OCI-LY1 (cell line): Measurements from ENCODE around the gene LAMC1.

ENCODE experiments used
- H2AFZ ChIP-seq: fragments of 200-600 bp; sonication (generic), shearing (Covaris generic); 2 replicates; pipeline ENCODE4 v1.6.0; 2014; ENCODE audit warnings: antibody characterized with exemption, mild to moderate bottlenecking, low read length
- H3F3A ChIP-seq: fragments of 200-600 bp; sonication (generic), shearing (Covaris generic); 2 replicates; pipeline ENCODE4 v1.6.0; 2014; ENCODE audit warnings: mild to moderate bottlenecking, antibody characterized with exemption, low read length, moderate library complexity; ENCODE audit not compliant: insufficient read depth
- H3K27ac ChIP-seq: fragments of 200-600 bp; sonication (generic); 2 replicates; pipeline ENCODE4 v1.5.1; 2014; ENCODE audit warnings: low read length, mixed run types, mild to moderate bottlenecking, low read depth; ENCODE audit not compliant: poor library complexity, severe bottlenecking
- H3K27me3 ChIP-seq: fragments of 200-600 bp; sonication (generic); 2 replicates; pipeline ENCODE4 v1.6.0; 2014; ENCODE audit warnings: antibody characterized with exemption, mild to moderate bottlenecking, low read length, moderate library complexity; ENCODE audit not compliant: insufficient read depth
- H3K36me3 ChIP-seq: fragments of 200-600 bp; sonication (generic); 2 replicates; pipeline ENCODE4 v1.6.1; 2014; ENCODE audit warnings: mild to moderate bottlenecking, antibody characterized with exemption, low read length, moderate library complexity, mixed read lengths; ENCODE audit not compliant: insufficient read depth
- H3K4me1 ChIP-seq: fragments of 200-600 bp; sonication (generic); 2 replicates; pipeline ENCODE4 v1.5.1; 2014; ENCODE audit warnings: mild to moderate bottlenecking, low read length, moderate library complexity; ENCODE audit not compliant: insufficient read depth, severe bottlenecking
- H3K4me2 ChIP-seq: fragments of 200-600 bp; sonication (generic), shearing (Covaris generic); 2 replicates; pipeline ENCODE4 v1.6.1; 2014; ENCODE audit warnings: low read length
- H3K4me3 ChIP-seq: fragments of 200-600 bp; sonication (generic); 2 replicates; pipeline ENCODE4 v1.5.1; 2014; ENCODE audit warnings: low read length, low read depth, mild to moderate bottlenecking, mixed read lengths; ENCODE audit not compliant: poor library complexity, severe bottlenecking
- H3K79me2 ChIP-seq: fragments of 200-600 bp; shearing (Covaris generic); 2 replicates; pipeline ENCODE4 v1.6.1; 2016; ENCODE audit warnings: mixed run types, low read length, mixed read lengths; ENCODE audit not compliant: insufficient read depth
- H3K9ac ChIP-seq: fragments of 200-600 bp; sonication (generic), shearing (Covaris generic); 2 replicates; pipeline ENCODE4 v1.6.1; 2014; ENCODE audit warnings: mild to moderate bottlenecking, low read length, mixed read lengths
- H3K9me2 ChIP-seq: fragments of 200-600 bp; sonication (generic), shearing (Covaris generic); 2 replicates; pipeline ENCODE4 v1.6.1; 2014; ENCODE audit warnings: low read depth, mild to moderate bottlenecking, low read length, mixed read lengths
- H3K9me3 ChIP-seq: fragments of 200-600 bp; shearing (Covaris generic); 2 replicates; pipeline ENCODE4 v1.6.1; 2014; ENCODE audit warnings: low read length, mixed read lengths
- H4K20me1 ChIP-seq: fragments of 200-600 bp; sonication (generic), shearing (Covaris generic); 2 replicates; pipeline ENCODE4 v1.6.0; 2016; ENCODE audit warnings: mild to moderate bottlenecking, low read length; ENCODE audit not compliant: insufficient read depth
- EZH2 ChIP-seq: fragments of 200-600 bp; sonication (generic), shearing (Covaris generic); IDR thresholded peaks from 2 replicates; pipeline ENCODE4 v1.8.0; 2017; ENCODE audit warnings: borderline replicate concordance, mixed run types, mild to moderate bottlenecking, antibody characterized with exemption, low read length, moderate library complexity, mixed read lengths
- TF ChIP-seq, protein P1 (sequence below): fragments of 200-600 bp; sonication (generic), shearing (Covaris generic); IDR thresholded peaks from 2 replicates; pipeline ENCODE4 v1.5.1; 2017; ENCODE audit warnings: mild to moderate bottlenecking, antibody characterized with exemption, low read length, moderate library complexity, mixed read lengths

The LAMC1 gene

DNA sequence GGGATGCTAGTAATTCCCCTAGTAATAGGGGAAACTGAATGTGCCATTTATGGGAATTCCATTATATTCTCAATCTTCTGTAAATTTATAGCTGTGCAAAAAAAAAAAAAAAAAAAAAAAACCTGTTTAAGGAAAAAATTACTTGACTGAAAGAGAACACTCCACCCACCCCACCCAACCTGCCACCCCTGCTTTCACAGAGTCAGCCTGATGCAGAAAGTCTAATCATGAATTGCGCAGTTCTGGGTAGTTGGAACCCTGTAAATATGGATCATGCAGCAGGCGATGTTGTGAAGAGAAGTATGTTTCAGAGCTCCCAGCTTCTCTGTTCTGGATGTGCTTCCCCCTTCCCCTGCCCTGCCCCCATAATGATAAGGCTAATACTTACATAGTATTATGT lies 143.2 kb downstream of the LAMC1 start:
- no peaks in the 10 kb centered on the region for H3K9me3 ChIP-seq
- H3K27ac ChIP-seq, result no peak overlapping the region
- no peaks in the 10 kb centered on the region for H3K36me3 ChIP-seq
- H3K4me3 ChIP-seq, result no peak overlapping the region
- TF ChIP-seq, protein P1, sequence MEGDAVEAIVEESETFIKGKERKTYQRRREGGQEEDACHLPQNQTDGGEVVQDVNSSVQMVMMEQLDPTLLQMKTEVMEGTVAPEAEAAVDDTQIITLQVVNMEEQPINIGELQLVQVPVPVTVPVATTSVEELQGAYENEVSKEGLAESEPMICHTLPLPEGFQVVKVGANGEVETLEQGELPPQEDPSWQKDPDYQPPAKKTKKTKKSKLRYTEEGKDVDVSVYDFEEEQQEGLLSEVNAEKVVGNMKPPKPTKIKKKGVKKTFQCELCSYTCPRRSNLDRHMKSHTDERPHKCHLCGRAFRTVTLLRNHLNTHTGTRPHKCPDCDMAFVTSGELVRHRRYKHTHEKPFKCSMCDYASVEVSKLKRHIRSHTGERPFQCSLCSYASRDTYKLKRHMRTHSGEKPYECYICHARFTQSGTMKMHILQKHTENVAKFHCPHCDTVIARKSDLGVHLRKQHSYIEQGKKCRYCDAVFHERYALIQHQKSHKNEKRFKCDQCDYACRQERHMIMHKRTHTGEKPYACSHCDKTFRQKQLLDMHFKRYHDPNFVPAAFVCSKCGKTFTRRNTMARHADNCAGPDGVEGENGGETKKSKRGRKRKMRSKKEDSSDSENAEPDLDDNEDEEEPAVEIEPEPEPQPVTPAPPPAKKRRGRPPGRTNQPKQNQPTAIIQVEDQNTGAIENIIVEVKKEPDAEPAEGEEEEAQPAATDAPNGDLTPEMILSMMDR, result no peak
- TF ChIP-seq EZH2, result no peak
- peaks cover 6% of the 10 kb centered on the region; the same call in 1 of the 2 replicates for H3K27me3 ChIP-seq
- no peak overlapping the region for H2AFZ ChIP-seq
- no peak overlapping the region for H3K9ac ChIP-seq
- H3K4me2 ChIP-seq, result no peak overlapping the region
- H3K79me2 ChIP-seq, result no peaks in the 10 kb centered on the region
- H3K9me2 ChIP-seq, result no peaks in the 10 kb centered on the region
- H3F3A ChIP-seq, result no peaks in the 10 kb centered on the region
- no peaks in the 10 kb centered on the region for H3K4me1 ChIP-seq
- no peaks in the 10 kb centered on the region for H4K20me1 ChIP-seq

DNA sequence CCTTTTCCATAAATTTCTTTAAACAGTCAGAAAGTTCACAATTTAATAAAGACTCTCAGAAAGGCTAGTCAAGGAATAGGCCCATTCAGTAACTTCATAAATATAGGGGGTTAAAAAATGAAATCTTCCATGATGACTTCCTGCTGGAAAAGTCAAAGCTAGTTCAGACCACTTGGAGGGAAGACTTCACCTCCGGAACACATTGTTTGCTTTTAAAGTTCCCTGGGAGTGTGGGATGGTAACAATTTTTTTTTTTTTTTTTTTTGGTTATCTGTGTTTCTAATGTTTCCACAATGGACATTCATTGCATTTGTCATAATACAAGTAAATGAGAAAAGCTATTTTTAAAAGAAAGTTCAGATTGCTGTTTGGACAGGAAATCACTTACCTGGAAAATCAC lies 144.5 kb downstream of the LAMC1 start:
- Histone ChIP-seq H3K9ac (no peak overlapping the region), H3K9me3 (no peaks in the 10 kb centered on the region), H3K4me2 (no peak overlapping the region), H3K4me3 (no peak overlapping the region), H2AFZ (no peak overlapping the region), H3K27ac (no peak overlapping the region), H3K79me2 (no peaks in the 10 kb centered on the region), H3K4me1 (no peaks in the 10 kb centered on the region), H3K9me2 (no peaks in the 10 kb centered on the region), H4K20me1 (no peaks in the 10 kb centered on the region), H3K27me3 (peaks cover 2% of the 10 kb centered on the region; the same call in 1 of the 2 replicates), H3K36me3 (no peaks in the 10 kb centered on the region), H3F3A (no peaks in the 10 kb centered on the region)
- TF ChIP-seq EZH2, result no peak
- TF ChIP-seq, protein P1, result no peak

GRCh38 chr1:183168308-183168707 lies 145.1 kb downstream of the LAMC1 start:
- H3K36me3 ChIP-seq, result no peaks in the 10 kb centered on the region
- H3F3A ChIP-seq, result no peaks in the 10 kb centered on the region
- no peak overlapping the region for H2AFZ ChIP-seq
- TF ChIP-seq EZH2, result no peak
- TF ChIP-seq, protein P1, result no peak
- no peak overlapping the region for H3K4me2 ChIP-seq
- H3K27me3 ChIP-seq, result no peaks in the 10 kb centered on the region
- no peaks in the 10 kb centered on the region for H3K4me1 ChIP-seq
- H3K9me3 ChIP-seq, result no peaks in the 10 kb centered on the region
- H3K4me3 ChIP-seq, result no peak overlapping the region
- no peaks in the 10 kb centered on the region for H4K20me1 ChIP-seq
- no peak overlapping the region for H3K9ac ChIP-seq
- no peaks in the 10 kb centered on the region for H3K9me2 ChIP-seq
- H3K27ac ChIP-seq, result no peak overlapping the region
- no peaks in the 10 kb centered on the region for H3K79me2 ChIP-seq
